Prostate gland (tissue), 2 donors: ENCODE results near the gene CRTC1. TPM values are rescaled to one million over a fixed set of nuclear protein-coding genes. Genes with fewer than 3 reads are reported as not detected.
A peak's percentile ranks its signal among the peaks of the same experiment; 100 is the strongest.

Experiments
- DNase-seq: peaks from one replicate; pipeline ENCODE4 v3.0.0-alpha.2; 2019; ENCODE audit warnings: low spot score
- H3K27ac ChIP-seq, 2 donors: fragments of 200-600 bp; sonication (generic); 2 replicates each; pipeline ENCODE4 v1.5.1; 2017 to 2019
- H3K27me3 ChIP-seq: fragments of 200-600 bp; sonication (generic); replicated peaks from 2 replicates; pipeline ENCODE4 v1.5.1; 2019; ENCODE audit not compliant: insufficient read depth
- H3K36me3 ChIP-seq, 2 donors: fragments of 200-600 bp; sonication (generic); 1 replicate in 1 of 2; 2 replicates in 1 of 2; pipeline versions ENCODE4 v1.5.1 to v1.8.1; 2017 to 2019
- H3K4me1 ChIP-seq: fragments of 200-600 bp; sonication (generic); replicated peaks from 2 replicates; pipeline ENCODE4 v1.5.1; 2019
- H3K4me3 ChIP-seq, 2 donors: fragments of 200-600 bp; sonication (generic); 2 replicates each; pipeline ENCODE4 v1.5.1; 2017 to 2019
- H3K9me3 ChIP-seq: fragments of 200-600 bp; sonication (generic); 2 replicates; pipeline ENCODE4 v1.5.1; 2017
- CTCF ChIP-seq, 4 experiments: fragments of 200-600 bp in 2 of 4; fragments of 450-650 bp in 2 of 4; sonication (generic) in 2 of 4; IDR thresholded peaks; 1 replicate in 3 of 4; 2 replicates in 1 of 4; pipeline ENCODE4 v1.5.1; 2016 to 2019; ENCODE audit warnings: antibody characterized with exemption in 4 of 4, mild to moderate bottlenecking in 2 of 4, moderate library complexity in 2 of 4
- POLR2A ChIP-seq: fragments of 450-650 bp; IDR thresholded peaks from one replicate; pipeline ENCODE4 v1.6.1; 2016; ENCODE audit warnings: antibody characterized with exemption, mild to moderate bottlenecking
- POLR2AphosphoS5 ChIP-seq: sonication (generic); formaldehyde crosslinking; IDR thresholded peaks from one replicate; pipeline ENCODE4 v1.6.1; 2017; ENCODE audit warnings: antibody characterized with exemption
- WGBS: methylation state at CpG from one replicate; pipeline ENCODE4 v1.1.5; 2018; 5-methylcytosine and 5-hydroxymethylcytosine counted together
- intact Hi-C: fragments of 100-400 bp; cut with DNase I; formaldehyde crosslinking; loops from one replicate; pipeline ENCODE4 v1.14.2; 2022
- total RNA-seq, 2 donors: library from RNA; depleted of rRNA; stranded (reverse); fragments of >200 nt; gene quantifications; one replicate each; pipeline ENCODE4 v1.1.0, GENCODE V29; 2016

The CRTC1 gene
- total RNA-seq, 2 donors from 2014 or later: 6.7 to 24.4 TPM

GRCh38 chr19:18828786-18829185, 145.3 kb downstream of the CRTC1 start:
- Histone ChIP-seq H3K36me3 (no peaks in the 10 kb centered on the region), H3K4me1 (no peaks in the 10 kb centered on the region), H3K9me3 (no peaks in the 10 kb centered on the region), H3K27ac (no peak overlapping the region), H3K27me3 (no peaks in the 10 kb centered on the region), H3K4me3 (no peak overlapping the region)
- TF ChIP-seq POLR2AphosphoS5 (no peak), POLR2A (no peak), CTCF (IDR thresholded peaks at IDR 0.05) (no peak)
- intact Hi-C loops: no loop called here
- DNase-seq: no peak
- 50% methylated on average over 6 of the region's 6 CpGs for WGBS

DNA sequence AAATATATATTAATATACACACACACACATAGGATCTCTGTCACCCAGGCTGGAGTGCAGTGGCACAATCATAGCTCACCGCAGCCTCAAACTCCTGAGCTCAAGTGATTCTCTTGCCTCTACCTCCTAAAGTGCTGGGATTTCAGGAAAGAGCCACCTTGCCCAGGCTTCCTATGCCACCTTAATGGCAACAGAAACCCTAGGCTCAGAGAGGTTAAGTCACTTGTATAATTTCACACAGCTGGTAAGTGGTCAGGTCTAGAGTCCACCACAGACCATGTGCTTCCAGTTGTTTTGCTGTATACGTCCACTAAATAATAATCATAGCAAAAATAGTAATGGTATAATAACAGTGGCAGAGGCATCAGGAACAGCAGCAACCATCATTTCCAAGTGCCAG, 147.0 kb downstream of the CRTC1 start:
- no peak overlapping the region for H3K4me3 ChIP-seq
- no peaks in the 10 kb centered on the region for H3K4me1 ChIP-seq
- TF ChIP-seq POLR2A: no peak
- no peak for TF ChIP-seq POLR2AphosphoS5
- no peak for TF ChIP-seq CTCF (IDR thresholded peaks at IDR 0.05)
- H3K27me3 ChIP-seq: no peaks in the 10 kb centered on the region
- DNase-seq: no peak
- H3K27ac ChIP-seq: no peak overlapping the region
- intact Hi-C loops: no loop called here
- H3K9me3 ChIP-seq: no peaks in the 10 kb centered on the region
- H3K36me3 ChIP-seq: no peaks in the 10 kb centered on the region
- 91% methylated on average over 2 of the region's 2 CpGs for WGBS

- peak within 1 kb of the TSS; percentile 67 to 82 for H3K4me3 ChIP-seq
- WGBS: 2% methylated on average over 19 of the region's 96 CpGs
- TF ChIP-seq POLR2A (peak; percentile 74), CTCF (IDR thresholded peaks at IDR 0.05) (peak in 2 of 4 experiments; percentile 23 to 40), POLR2AphosphoS5 (peak; percentile 48)
- H3K9me3 ChIP-seq: no peaks in the 10 kb centered on the region
- peak within 1 kb of the TSS; percentile 80 to 91 for H3K27ac ChIP-seq
- DNase-seq: peak; percentile 87
- H3K36me3 ChIP-seq: no peaks in the 10 kb centered on the region
- H3K27me3 ChIP-seq: no peaks in the 10 kb centered on the region
- no peaks in the 10 kb centered on the region for H3K4me1 ChIP-seq
- intact Hi-C loops: no loop called here
These were observed 148.2 kb downstream of the CRTC1 start, which contains the start of gene UPF1 for GRCh38 chr19:18831524-18832305. Gene UPF1 (plus strand): TSS chr19:18831959. CDS start chr19:18832210, 251 bp downstream.

Other genes with a start within 250 kb of the CRTC1 start
- 100 to 1,000 TPM in 1 of 2 donors, 10 to 100 TPM in 1; 71.6 to 690 TPM for gene ISYNA1, start 245.5 kb upstream of the CRTC1 start, total RNA-seq
- gene ELL, start 161.6 kb upstream of the CRTC1 start, total RNA-seq: 10 to 100 TPM; 10.7 to 44.4 TPM
- 100 to 1,000 TPM; 326 to 536 TPM for gene FKBP8, start 140.1 kb upstream of the CRTC1 start, total RNA-seq
- gene KXD1, start 125.8 kb upstream of the CRTC1 start, total RNA-seq: 100 to 1,000 TPM; 115 to 130 TPM
- 100 to 1,000 TPM; 646 to 738 TPM for gene UBA52, start 111.8 kb upstream of the CRTC1 start, total RNA-seq
- gene REX1BD, start 94.9 kb upstream of the CRTC1 start, total RNA-seq: 100 to 1,000 TPM in 1 of 2 donors, 10 to 100 TPM in 1; 98.9 to 149 TPM
- 10 to 100 TPM in 1 of 2 donors, 1 to 10 TPM in 1; 2.6 to 12.6 TPM for gene CRLF1, start 76.9 kb upstream of the CRTC1 start, total RNA-seq
- gene TMEM59L, start 70.8 kb upstream of the CRTC1 start, total RNA-seq: 1 to 10 TPM in 1 of 2 donors, under 1 TPM in 1; 0.27 to 3.6 TPM
- gene KLHL26, start 46.7 kb upstream of the CRTC1 start, total RNA-seq: 10 to 100 TPM in 1 of 2 donors, 1 to 10 TPM in 1; 9.1 to 18.4 TPM
- gene COMP, start 107.6 kb downstream of the CRTC1 start, total RNA-seq: 1 to 10 TPM in 1 of 2 donors, under 1 TPM in 1; 0.09 to 2.0 TPM
- 100 to 1,000 TPM; 105 to 171 TPM for gene UPF1, start 148.3 kb downstream of the CRTC1 start, total RNA-seq
- gene CERS1, start 212.5 kb downstream of the CRTC1 start, total RNA-seq: 10 to 100 TPM in 1 of 2 donors, not detected in 1; 38.7 TPM
- 100 to 1,000 TPM; 402 to 553 TPM for gene COPE, start 235.7 kb downstream of the CRTC1 start, total RNA-seq
- 10 to 100 TPM; 72.0 to 91.2 TPM for gene DDX49, start 236.0 kb downstream of the CRTC1 start, total RNA-seq